GM21515 (cell line): ENCODE data around the gene ARHGAP21.

Experiments
- ATAC-seq: cut with Tn5 transposase; IDR thresholded peaks from one replicate; pipeline ENCODE4 v1.9.1; 2021; ENCODE audit not compliant: unreplicated experiment

Gene ARHGAP21

GRCh38 chr10:24579906-24580305 is 143.8 kb downstream of the ARHGAP21 start:
- no peak for ATAC-seq

- no peak for ATAC-seq
Observed at GRCh38 chr10:24579448-24579847, 144.2 kb downstream of the ARHGAP21 start.

GRCh38 chr10:24575481-24576002 is 148.1 kb downstream of the ARHGAP21 start:
- no peak for ATAC-seq

DNA sequence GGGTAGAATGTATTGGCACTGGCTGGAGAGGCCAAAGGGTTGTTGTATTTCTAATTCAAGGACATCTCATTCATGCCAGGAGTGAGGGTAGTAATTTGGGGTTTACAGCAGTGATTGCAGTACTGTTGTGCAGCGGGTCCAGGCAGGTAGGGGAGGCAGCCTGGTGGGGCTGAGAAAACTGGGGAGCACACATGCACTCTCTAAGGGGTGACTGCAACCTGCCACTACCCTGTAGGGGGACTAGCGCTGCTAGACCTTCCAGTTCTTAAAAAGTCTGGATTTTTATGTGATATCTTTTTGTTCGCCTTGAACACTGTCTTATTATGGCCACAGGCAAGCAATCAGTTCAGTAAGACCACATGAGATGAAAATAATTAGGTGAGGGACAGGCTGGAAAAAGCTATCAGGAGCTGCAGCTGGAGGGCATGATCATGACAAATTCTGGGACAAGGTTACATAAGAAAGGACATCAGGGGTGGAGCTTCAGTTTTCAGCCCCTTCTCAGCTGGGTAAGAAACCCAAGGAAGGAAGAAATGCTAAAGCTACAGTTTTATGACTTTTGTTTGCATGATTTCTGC is 149.0 kb downstream of the ARHGAP21 start:
- ATAC-seq, result no peak

- ATAC-seq, result no peak
Observed at GRCh38 chr10:24574161-24574560, 149.5 kb downstream of the ARHGAP21 start.

- no peak for ATAC-seq
Observed at GRCh38 chr10:24571870-24572450, 151.7 kb downstream of the ARHGAP21 start.

DNA sequence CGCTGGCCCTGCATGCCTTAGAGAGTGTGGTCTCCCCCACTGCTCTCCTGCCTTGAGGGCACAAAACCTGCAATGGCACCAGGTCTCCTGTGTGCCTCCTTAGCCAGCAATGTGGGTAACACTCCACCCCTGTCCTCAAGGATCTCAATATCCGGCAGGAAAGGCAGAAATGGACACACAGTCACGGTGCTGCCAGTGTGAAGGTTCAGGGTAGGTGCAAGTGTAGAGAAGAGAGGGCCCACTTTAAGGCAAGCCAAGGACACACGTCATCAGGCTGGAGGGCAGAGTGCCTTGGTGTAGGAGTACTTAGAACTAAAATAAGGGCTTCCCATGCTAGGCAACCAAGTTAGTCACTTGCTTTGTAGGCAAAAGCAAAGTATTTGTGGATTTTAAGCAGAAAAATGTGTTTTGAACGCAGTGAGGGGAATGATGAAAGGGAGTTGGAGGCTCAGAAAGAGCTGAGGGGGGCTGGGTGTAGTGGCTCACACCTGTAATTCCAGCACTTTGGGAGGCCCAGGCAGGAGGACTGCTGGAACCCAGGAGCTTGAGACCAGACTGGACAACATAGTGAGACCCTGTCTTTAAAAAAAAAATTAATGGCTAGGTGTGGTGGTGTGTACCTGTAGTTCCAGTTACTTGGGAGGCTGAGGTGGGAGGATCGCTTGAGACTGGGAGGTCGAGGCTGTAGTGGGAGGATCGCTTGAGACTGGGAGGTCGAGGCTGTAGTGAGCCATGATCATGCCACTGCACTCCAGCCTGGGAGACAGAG is 152.8 kb downstream of the ARHGAP21 start:
- ATAC-seq, result no peak

DNA sequence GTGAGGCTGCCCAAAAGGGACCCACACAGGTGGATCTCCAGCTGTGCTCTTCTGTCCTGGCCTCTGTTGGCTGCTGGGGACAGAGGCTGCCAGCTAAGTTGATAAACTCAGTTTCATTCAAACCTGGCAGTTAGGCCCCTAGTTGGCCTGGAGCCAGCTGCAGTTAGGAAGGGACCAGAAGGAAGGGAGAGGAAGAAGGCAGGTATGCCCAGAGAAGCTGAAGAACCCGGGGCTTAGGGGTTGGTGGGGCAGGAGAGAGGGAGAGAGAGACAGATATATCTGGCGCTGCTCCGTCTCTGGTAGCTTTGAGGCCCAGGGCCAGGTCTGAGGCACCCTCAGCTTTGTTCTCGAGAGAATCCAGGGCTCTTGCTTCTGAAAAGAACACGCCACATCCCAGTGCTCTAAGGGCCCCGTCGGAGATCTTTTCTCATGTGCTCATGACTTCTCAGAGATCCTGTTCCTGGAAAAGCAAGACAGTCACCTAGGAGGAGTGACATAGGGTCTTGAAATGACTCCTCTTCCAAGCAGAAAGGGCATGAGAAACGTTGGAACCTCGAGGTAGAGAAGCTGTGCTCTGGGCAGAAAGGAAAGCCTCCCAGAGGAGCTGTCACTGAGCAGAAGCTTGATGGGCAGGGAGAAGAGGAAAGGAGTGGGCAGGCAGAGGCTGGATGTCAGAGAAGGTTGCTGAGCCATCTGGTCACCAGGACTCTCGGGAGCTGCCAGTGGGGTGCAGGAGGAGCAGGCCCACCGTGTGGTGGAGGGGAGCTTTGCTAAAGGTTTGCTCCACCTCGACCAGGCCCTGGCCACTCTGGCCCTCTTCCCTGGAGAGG is 153.6 kb downstream of the ARHGAP21 start:
- ATAC-seq, result no peak

DNA sequence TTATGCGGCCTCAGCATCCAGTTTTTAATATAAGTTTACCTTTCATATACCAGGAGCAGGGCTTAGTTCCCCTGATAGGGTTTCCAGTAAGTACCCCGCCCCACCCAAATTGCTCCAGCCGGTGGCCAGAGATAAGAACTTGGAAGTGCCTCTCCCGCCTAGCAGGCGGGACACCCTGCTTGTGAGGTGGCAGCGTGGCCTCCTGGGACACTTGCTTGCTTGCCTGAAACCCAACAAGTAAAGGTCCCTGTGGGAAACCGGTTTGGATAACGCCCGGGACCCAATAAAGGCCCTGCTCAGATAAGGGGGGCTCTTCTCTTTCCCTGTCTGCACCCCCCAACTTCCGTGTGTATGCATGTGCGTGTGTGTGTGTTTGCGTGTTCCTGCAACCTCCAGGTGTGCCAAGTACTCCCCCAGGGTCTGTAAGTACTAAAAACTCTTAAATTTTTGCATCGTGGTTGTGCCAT is 154.3 kb downstream of the ARHGAP21 start:
- ATAC-seq, result no peak

GRCh38 chr10:24568042-24568441 is 155.6 kb downstream of the ARHGAP21 start:
- ATAC-seq, result no peak

DNA sequence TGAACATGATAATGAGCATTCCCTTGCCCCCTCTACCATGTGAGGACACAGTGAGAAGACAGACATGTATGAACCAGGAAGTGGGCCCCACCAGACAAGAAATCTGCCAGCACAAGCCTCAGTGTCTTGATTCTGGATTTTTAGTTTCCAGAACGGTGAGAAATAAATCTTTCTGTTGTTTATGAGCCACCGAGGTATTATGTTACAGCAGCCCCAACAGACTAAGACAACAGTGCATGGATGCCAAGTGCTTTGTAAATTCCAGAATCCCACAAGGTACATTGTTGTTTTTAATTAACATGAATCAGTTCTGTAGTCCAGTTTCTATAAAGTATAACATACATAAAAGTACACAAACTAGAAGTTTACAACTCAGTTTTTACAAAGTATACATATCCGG is 162.2 kb downstream of the ARHGAP21 start:
- no peak for ATAC-seq

GRCh38 chr10:24556750-24557742 is 166.6 kb downstream of the ARHGAP21 start:
- no peak for ATAC-seq

- ATAC-seq, result no peak
Observed at GRCh38 chr10:24556126-24556749, 167.4 kb downstream of the ARHGAP21 start.

DNA sequence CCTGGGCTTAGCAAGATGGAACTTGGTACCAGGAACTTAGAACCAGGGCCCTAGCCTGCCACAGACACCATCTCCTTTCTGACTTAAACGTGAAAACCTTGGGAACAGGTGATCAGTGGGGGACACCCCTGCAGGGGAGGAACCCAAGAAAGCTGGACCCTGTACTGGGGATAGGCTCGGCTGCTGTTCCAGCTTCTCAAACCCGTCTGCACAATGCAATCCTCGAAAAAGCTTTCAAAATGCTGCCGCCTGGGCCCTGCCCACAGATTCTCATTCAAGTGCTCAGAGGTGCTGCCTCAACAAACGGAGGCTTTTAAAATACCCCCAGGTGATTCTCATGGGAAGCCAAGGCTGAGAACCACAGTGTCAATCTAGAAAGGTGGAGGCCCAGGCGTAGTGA is 169.7 kb downstream of the ARHGAP21 start:
- no peak for ATAC-seq

DNA sequence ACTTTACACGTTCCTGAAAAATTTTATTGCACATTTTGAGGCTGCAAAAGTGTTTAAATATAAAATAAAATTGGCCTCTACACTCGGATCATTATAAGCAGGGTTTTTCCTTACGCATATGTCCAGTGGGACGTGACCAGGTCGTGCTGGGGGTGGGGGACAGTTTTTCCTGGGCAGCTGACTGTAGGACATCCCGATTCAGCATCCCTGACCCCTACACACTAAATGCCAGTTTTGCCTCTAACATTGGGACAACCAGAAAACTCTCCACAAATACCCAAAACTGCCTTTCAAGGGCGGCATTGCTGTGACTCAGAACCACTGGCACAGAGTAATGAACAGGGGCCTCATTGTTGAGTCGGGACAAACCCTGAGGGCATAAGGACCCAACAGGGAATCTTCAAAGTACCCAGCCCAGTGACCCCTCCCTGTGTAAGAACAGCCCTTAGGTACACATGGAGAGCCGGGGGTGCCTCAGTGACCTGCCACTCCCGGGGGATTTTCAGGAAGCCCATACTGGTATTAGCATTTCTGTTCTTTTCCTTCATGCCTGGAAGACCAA is 170.6 kb downstream of the ARHGAP21 start:
- ATAC-seq, result no peak

DNA sequence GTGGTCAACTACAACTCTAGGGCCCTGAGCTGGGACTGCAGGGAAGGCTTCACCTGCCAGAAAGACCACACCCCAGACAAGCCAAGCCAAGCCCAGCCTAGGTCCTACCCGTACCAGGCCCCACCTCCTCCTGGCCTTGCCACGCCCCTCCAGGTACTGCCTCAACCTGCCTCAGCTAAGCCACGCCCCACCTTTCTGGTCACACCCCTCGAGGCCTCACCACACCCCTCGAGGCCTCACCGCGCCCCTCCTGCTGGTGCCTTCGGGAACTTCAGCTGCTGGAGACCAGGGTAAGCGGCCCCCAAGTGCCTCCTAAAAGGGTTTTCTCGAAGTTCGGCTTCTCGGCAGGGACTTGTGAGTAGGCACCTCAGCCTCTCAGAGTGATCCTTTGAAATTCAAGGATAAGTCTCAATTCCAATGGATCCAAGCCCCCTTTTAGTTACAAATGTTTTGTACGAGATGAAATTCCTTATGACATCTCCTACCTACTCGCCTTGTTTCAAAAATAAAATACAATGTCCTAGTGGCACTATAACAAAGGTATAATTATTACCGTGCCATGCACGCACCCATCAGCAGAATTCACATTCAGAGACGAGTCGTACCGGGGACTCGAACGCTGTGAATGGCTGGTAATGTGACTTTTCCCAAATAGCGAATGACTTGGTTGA is 171.2 kb downstream of the ARHGAP21 start:
- peak; percentile 68 for ATAC-seq

- ATAC-seq, result no peak
Observed at GRCh38 chr10:24551161-24551560, 172.5 kb downstream of the ARHGAP21 start.

GRCh38 chr10:24550680-24551079 is 173.0 kb downstream of the ARHGAP21 start:
- no peak for ATAC-seq

DNA sequence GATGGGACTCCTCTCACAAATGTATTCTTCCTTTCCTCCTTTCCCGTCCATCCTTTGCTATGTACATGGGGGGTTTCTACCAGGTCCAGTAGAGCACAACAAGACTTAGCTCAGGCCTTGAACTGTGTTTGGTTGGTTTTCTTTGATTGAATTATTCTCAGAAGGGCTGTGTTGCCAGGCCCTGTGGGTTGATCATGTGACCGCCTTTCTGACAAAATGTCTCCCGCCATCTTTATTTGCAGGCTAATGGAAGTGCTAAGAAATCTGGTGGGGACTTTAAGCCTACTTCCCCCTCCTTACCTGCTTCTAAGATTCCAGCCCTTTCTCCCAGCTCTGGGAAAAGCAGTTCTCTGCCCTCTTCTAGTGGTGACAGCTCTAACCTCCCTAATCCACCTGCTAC is 178.1 kb downstream of the ARHGAP21 start:
- no peak for ATAC-seq
